Activated T-cell treated with anti-CD3 and anti-CD28 coated beads for 4 hours (primary cell): ENCODE measurements around the gene NRSN2.

Experiments
- DNase-seq: peaks from one replicate; pipeline ENCODE4 v3.0.0-alpha.2; 2020

NRSN2 gene

GRCh38 chr20:346640-347316 lies at the start of gene NRSN2:
NRSN2 (plus strand) TSS chr20:347111; CDS start chr20:349644, 2,533 bp downstream.
- no peak for DNase-seq

GRCh38 chr20:297925-298775 lies 48.8 kb upstream of the NRSN2 start:
- peak; percentile 9 for DNase-seq

- DNase-seq = no peak
Observed at GRCh38 chr20:298776-299391, 48.0 kb upstream of the NRSN2 start.

GRCh38 chr20:300345-300990 lies 46.4 kb upstream of the NRSN2 start:
- DNase-seq = no peak

- DNase-seq = no peak
Observed at GRCh38 chr20:301886-302848, 44.7 kb upstream of the NRSN2 start.

GRCh38 chr20:305745-306144 lies 41.2 kb upstream of the NRSN2 start:
- no peak for DNase-seq

GRCh38 chr20:308427-309038 lies 38.4 kb upstream of the NRSN2 start:
- DNase-seq = no peak

- DNase-seq = no peak
Observed at GRCh38 chr20:309306-309840, 37.5 kb upstream of the NRSN2 start.

GRCh38 chr20:309841-310644 lies 36.9 kb upstream of the NRSN2 start:
- peak; percentile 66 for DNase-seq

- DNase-seq = no peak
Observed at GRCh38 chr20:310645-311044, 36.3 kb upstream of the NRSN2 start.

- no peak for DNase-seq
Observed at GRCh38 chr20:311609-312008, 35.3 kb upstream of the NRSN2 start.

GRCh38 chr20:312067-312466 lies 34.8 kb upstream of the NRSN2 start:
- DNase-seq = no peak

- no peak for DNase-seq
Observed at GRCh38 chr20:312866-313265, 34.0 kb upstream of the NRSN2 start.

- no peak for DNase-seq
Observed at GRCh38 chr20:313402-313801, 33.5 kb upstream of the NRSN2 start.

- DNase-seq = no peak
Observed at GRCh38 chr20:313948-314347, 33.0 kb upstream of the NRSN2 start.

GRCh38 chr20:316316-317068 lies 30.4 kb upstream of the NRSN2 start:
- DNase-seq = no peak

GRCh38 chr20:324177-325044 lies 22.5 kb upstream of the NRSN2 start:
- peak; percentile 92 for DNase-seq

GRCh38 chr20:325045-325888 lies 21.6 kb upstream of the NRSN2 start, which contains the start of gene SOX12:
SOX12 (plus strand) TSS chr20:325552; CDS start chr20:325925, 373 bp downstream.
- peak; percentile 97 for DNase-seq
